SK-N-SH (cell line): ENCODE results near the gene POLN. TPM values are rescaled to one million over a fixed set of nuclear protein-coding genes. Genes with fewer than 3 reads are reported as not detected.

Experiments used
- CTCF ChIA-PET: fragments of 300-600, 350-600 bp; formaldehyde crosslinking; extraction: SDS; loops from one replicate; lab custom pipeline; 2021; lab: Yijun Ruan, JAX
- POLR2A ChIA-PET: fragments of 350-600 bp; sonication (Branson Sonifier 250); formaldehyde crosslinking; extraction: SDS; loops from one replicate; lab custom pipeline; 2020; ENCODE audit warnings: antibody characterized with exemption, inconsistent platforms; lab: Yijun Ruan, JAX
- DNase-seq: peaks from one replicate; pipeline ENCODE4 v3.0.0; 2012
- H2AFZ ChIP-seq: fragments of 200-600 bp; sonication (generic); 2 replicates; pipeline ENCODE4 v1.8.1; 2016; ENCODE audit warnings: antibody characterized with exemption, mild to moderate bottlenecking, low read depth
- H3F3A ChIP-seq: fragments of 200-600 bp; sonication (generic); replicated peaks from 2 replicates; pipeline ENCODE3; 2016; ENCODE audit warnings: antibody characterized with exemption, mild to moderate bottlenecking; ENCODE audit not compliant: insufficient read depth
- H3K27ac ChIP-seq, 2 experiments: fragments of 200-500 bp in 1 of 2; fragments of 200-600 bp in 1 of 2; sonication (Bioruptor generic) in 1 of 2; sonication (generic), shearing (Covaris generic) in 1 of 2; 2 replicates each; pipeline versions ENCODE4 v1.5.1 to v1.6.1; 2014 to 2016; ENCODE audit warnings: low read depth in 2 of 2, inconsistent platforms in 1 of 2, low read length in 1 of 2, mild to moderate bottlenecking in 1 of 2, mixed read lengths in 1 of 2
- H3K27me3 ChIP-seq: fragments of 200-600 bp; sonication (generic), shearing (Covaris generic); 2 replicates; pipeline ENCODE4 v1.6.1; 2016; ENCODE audit warnings: mixed run types; ENCODE audit not compliant: insufficient read depth
- H3K36me3 ChIP-seq, 2 experiments: fragments of 200-500 bp in 1 of 2; fragments of 200-600 bp in 1 of 2; sonication (Bioruptor generic) in 1 of 2; sonication (generic) in 1 of 2; replicated peaks in 1 of 2; 2 replicates each; pipeline versions ENCODE3 to v1.5.1; 2014 to 2016; ENCODE audit warnings: low read length in 1 of 2, mild to moderate bottlenecking in 1 of 2; ENCODE audit not compliant: insufficient read depth in 2 of 2, control insufficient read depth in 1 of 2
- H3K4me1 ChIP-seq, 2 experiments: fragments of 200-500 bp in 1 of 2; fragments of 200-600 bp in 1 of 2; sonication (Bioruptor generic) in 1 of 2; sonication (generic), shearing (Covaris generic) in 1 of 2; 2 replicates each; pipeline versions ENCODE4 v1.5.1 to v1.6.1; 2014 to 2016; ENCODE audit warnings: low read depth in 1 of 2, low read length in 1 of 2, mixed run types in 1 of 2; ENCODE audit not compliant: insufficient read depth in 2 of 2, control insufficient read depth in 1 of 2
- H3K4me2 ChIP-seq: fragments of 200-600 bp; sonication (generic), shearing (Covaris generic); 2 replicates; pipeline ENCODE4 v1.6.1; 2017; ENCODE audit warnings: mixed run types
- H3K4me3 ChIP-seq, 2 experiments: fragments of 200-500 bp in 1 of 2; fragments of 200-600 bp in 1 of 2; sonication (Bioruptor generic) in 1 of 2; sonication (generic), shearing (Covaris generic) in 1 of 2; 2 replicates each; pipeline versions ENCODE4 v1.5.1 to v1.8.1; 2014 to 2016; ENCODE audit warnings: low read depth in 2 of 2, inconsistent platforms in 1 of 2, low read length in 1 of 2, mild to moderate bottlenecking in 1 of 2, mixed read lengths in 1 of 2, moderate library complexity in 1 of 2
- H3K79me2 ChIP-seq: fragments of 200-600 bp; sonication (generic); 2 replicates; pipeline ENCODE4 v1.8.1; 2017; ENCODE audit warnings: mild to moderate bottlenecking; ENCODE audit not compliant: insufficient read depth
- H3K9ac ChIP-seq: fragments of 200-600 bp; sonication (generic); 2 replicates; pipeline ENCODE4 v1.6.1; 2017; ENCODE audit warnings: mixed run types
- H3K9me2 ChIP-seq: fragments of 200-600 bp; sonication (generic); 2 replicates; pipeline ENCODE4 v1.6.1; 2017; ENCODE audit warnings: mixed run types
- H3K9me3 ChIP-seq: fragments of 200-600 bp; sonication (generic); 2 replicates; pipeline ENCODE4 v1.6.1; 2017; ENCODE audit warnings: mixed run types, mild to moderate bottlenecking, moderate library complexity
- H4K20me1 ChIP-seq: fragments of 200-600 bp; sonication (generic); 2 replicates; pipeline ENCODE4 v1.6.1; 2017; ENCODE audit warnings: mild to moderate bottlenecking, mixed run types; ENCODE audit not compliant: insufficient read depth
- CHD2 ChIP-seq: fragments of 150-350 bp; IDR thresholded peaks from 2 replicates; pipeline ENCODE4 v1.6.1; 2018; ENCODE audit warnings: low read length; ENCODE audit not compliant: partially characterized antibody
- ELF1 ChIP-seq: IDR thresholded peaks from 2 replicates; pipeline ENCODE4 v1.4.0; 2012
- EP300 ChIP-seq, 2 experiments: IDR thresholded peaks; 2 replicates each; pipeline versions ENCODE4 v1.4.0 to v1.6.1; 2012; ENCODE audit warnings: borderline replicate concordance in 1 of 2, low read depth in 1 of 2, low read length in 1 of 2
- GABPA ChIP-seq: IDR thresholded peaks from 2 replicates; pipeline ENCODE4 v1.4.0; 2012; ENCODE audit warnings: low read depth, mild to moderate bottlenecking
- JUND ChIP-seq: IDR thresholded peaks from 2 replicates; pipeline ENCODE4 v1.4.0; 2012
- MEF2A ChIP-seq: IDR thresholded peaks from 2 replicates; pipeline ENCODE4 v1.4.0; 2012; ENCODE audit warnings: low read depth, borderline replicate concordance
- TAF1 ChIP-seq: IDR thresholded peaks from 2 replicates; pipeline ENCODE4 v1.6.1; 2012; ENCODE audit warnings: low read depth, mild to moderate bottlenecking, low read length, moderate library complexity, borderline replicate concordance
- TEAD4 ChIP-seq: IDR thresholded peaks from 2 replicates; pipeline ENCODE4 v1.4.0; 2012; ENCODE audit warnings: mild to moderate bottlenecking, borderline replicate concordance; ENCODE audit not compliant: insufficient read depth
- WGBS: methylation state at CpG from one replicate; pipeline ENCODE4 v1.1.6; 2017; ENCODE audit warnings: low lambda C conversion rate; 5-methylcytosine and 5-hydroxymethylcytosine counted together
- polyA plus RNA-seq, 3 experiments: library from polyadenylated mRNA; depleted of rRNA; stranded (reverse); fragments of >200 nt; gene quantifications; 2 replicates each; pipeline ENCODE4 v1.2.3, GENCODE V29; 2012
- TF ChIP-seq, protein P1 (sequence below): IDR thresholded peaks from 2 replicates; pipeline ENCODE4 v1.4.0; 2012; ENCODE audit warnings: low read depth, borderline replicate concordance
- TF ChIP-seq, protein P2 (sequence below): fragments of 150-350 bp; IDR thresholded peaks from 2 replicates; pipeline ENCODE4 v1.6.1; 2017; ENCODE audit warnings: antibody characterized with exemption, low read length, low read depth, borderline replicate concordance

The POLN gene
- polyA plus RNA-seq, 1 of the 3 experiments (the other 2 are of a cell fraction), result 0.67 TPM

DNA sequence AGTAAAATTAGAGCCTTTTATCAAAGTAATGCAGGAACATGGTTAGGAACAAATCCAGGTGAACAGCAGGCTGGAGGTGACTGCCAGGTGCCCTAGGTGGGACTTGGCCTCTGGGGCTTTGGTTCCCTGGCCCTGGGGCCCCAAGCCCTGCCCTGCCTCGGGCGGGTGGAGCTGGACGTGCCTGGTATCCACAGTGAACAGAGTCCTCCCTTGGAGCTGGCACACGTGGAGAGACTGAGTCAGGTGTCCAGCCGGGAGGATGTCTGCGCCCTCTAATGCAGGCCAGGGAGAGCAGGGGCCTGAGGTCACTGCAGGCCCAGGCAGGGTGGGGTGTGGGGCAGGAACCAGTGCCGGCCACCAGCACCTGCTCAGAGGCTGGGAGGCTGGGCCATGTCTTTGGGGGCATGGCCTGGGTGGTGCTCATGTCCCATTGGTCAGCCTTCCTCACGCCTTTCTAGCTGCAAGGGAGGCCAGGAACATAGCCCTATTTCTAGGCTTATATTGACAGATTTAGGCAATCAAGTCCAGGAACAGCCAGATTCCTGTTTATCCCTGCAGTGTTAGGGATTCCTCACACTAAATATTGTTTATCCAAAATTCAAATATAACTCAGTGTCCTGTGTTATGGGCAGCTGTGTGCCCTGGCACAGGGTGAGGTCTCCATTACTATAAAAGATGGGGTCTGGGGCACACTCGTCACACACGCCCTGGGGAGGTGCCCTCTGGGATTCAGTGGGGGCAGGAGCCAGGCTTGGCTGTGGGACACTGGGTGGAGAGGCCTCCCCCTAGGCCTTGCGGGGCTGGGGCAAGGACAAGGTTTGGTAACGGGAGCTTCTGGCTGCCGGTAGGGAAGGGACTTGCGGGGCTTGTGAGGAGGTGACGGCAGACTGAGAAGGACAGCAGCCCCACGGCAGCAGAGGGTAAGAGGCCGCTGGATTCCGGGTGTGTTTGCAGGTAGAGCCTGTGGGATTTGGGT, 197.1 kb downstream of the POLN start (continued):
- no peak for TF ChIP-seq MEF2A
- no peak for TF ChIP-seq TEAD4
- TF ChIP-seq, protein P1, sequence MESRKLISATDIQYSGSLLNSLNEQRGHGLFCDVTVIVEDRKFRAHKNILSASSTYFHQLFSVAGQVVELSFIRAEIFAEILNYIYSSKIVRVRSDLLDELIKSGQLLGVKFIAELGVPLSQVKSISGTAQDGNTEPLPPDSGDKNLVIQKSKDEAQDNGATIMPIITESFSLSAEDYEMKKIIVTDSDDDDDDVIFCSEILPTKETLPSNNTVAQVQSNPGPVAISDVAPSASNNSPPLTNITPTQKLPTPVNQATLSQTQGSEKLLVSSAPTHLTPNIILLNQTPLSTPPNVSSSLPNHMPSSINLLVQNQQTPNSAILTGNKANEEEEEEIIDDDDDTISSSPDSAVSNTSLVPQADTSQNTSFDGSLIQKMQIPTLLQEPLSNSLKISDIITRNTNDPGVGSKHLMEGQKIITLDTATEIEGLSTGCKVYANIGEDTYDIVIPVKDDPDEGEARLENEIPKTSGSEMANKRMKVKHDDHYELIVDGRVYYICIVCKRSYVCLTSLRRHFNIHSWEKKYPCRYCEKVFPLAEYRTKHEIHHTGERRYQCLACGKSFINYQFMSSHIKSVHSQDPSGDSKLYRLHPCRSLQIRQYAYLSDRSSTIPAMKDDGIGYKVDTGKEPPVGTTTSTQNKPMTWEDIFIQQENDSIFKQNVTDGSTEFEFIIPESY, result no peak
- no peak for TF ChIP-seq TAF1
- TF ChIP-seq ELF1, result no peak
- TF ChIP-seq, all 33 proteins: peak for 0

DNA sequence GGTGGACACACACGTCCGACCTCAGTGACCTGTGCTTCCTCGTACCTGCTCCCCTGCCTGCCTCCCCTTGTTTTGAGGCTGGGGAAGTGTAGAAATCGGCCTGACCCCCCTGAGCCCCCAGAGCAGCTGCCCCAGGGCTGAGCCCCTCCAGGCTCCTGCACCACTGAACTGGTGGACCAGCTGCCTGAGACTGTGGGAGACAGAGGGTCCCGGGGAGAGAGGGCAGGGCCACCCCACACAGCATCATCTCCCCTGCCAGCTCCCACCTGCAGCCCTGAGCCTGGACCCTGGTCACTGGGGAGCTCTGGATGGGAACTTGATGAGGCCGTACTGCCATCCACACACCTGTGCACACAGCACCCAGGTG, 197.8 kb downstream of the POLN start:
- Histone ChIP-seq H3K27ac (no peak overlapping the region), H3K79me2 (peaks cover 5% of the 10 kb centered on the region; the same call in 1 of the 2 replicates), H3K27me3 (no peaks in the 10 kb centered on the region), H2AFZ (no peak overlapping the region), H3K9ac (no peak overlapping the region)
- DNase-seq, result no peak
- POLR2A ChIA-PET, result no interaction called here
- no peak for TF ChIP-seq CHD2
- TF ChIP-seq, protein P1, result no peak
- no peak for TF ChIP-seq JUND
- no peak for TF ChIP-seq GABPA
- no peak for TF ChIP-seq EP300 (IDR thresholded peaks at IDR 0.05; ENCODE audit: borderline replicate concordance in 1 of 2, low read depth in 1 of 2, low read length in 1 of 2)
- TF ChIP-seq, protein P2, sequence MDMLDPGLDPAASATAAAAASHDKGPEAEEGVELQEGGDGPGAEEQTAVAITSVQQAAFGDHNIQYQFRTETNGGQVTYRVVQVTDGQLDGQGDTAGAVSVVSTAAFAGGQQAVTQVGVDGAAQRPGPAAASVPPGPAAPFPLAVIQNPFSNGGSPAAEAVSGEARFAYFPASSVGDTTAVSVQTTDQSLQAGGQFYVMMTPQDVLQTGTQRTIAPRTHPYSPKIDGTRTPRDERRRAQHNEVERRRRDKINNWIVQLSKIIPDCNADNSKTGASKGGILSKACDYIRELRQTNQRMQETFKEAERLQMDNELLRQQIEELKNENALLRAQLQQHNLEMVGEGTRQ, result no peak
- TF ChIP-seq, all 33 proteins: peak for 0
- H3K9me3 ChIP-seq, result no peaks in the 10 kb centered on the region
- peaks cover 0 to 7% of the 10 kb centered on the region in 2 experiments; a peak in 1 of 4 replicates for H3K4me1 ChIP-seq
- no peak overlapping the region for H3K4me3 ChIP-seq
- peaks cover 8% of the 10 kb centered on the region; the same call in 1 of the 2 replicates for H4K20me1 ChIP-seq
- CTCF ChIA-PET, result interaction anchor here (1.1 to 1.3 kb wide), 3 partner anchors 12 to 176 kb away, joined by 3 to 5 read pairs (median 3); no protein-coding TSS in a partner anchor
- no peaks in the 10 kb centered on the region for H3K9me2 ChIP-seq
- H3K36me3 ChIP-seq, result no peaks in the 10 kb centered on the region
- H3F3A ChIP-seq, result peaks cover 8% of the 10 kb centered on the region
- no peak overlapping the region for H3K4me2 ChIP-seq
- WGBS, result 91% methylated on average over 4 of the region's 6 CpGs
